Measurements from ENCODE around the gene CSMD2. TPM values are rescaled to one million over a fixed set of nuclear protein-coding genes. Genes with fewer than 3 reads are reported as not detected.

The CSMD2 gene
- total and polyA plus RNA-seq, 2 of the 8 experiments (the other 6 are each of a cell fraction or from before 2014, with no cell fraction given), result 7.0 to 14.7 TPM

- DNase-seq (ENCODE audit: low read depth in 1 of 2, low spot score in 2 of 2) (no peak), FAIRE-seq (no peak)
- H3K4ac ChIP-seq (replicated peaks; ENCODE audit: insufficient read length, low read depth, low read length), result no peak overlapping the region
- no peaks in the 10 kb centered on the region for H4K20me1 ChIP-seq (replicated peaks in 1 of 2; ENCODE audit: control insufficient read depth in 1 of 2, insufficient read depth in 2 of 2, low read length in 2 of 2)
- H3K23ac ChIP-seq (ENCODE audit: insufficient read length), result no peak overlapping the region
- H3K27ac ChIP-seq (ENCODE audit: low read depth, low read length), result no peak overlapping the region
- H2BK120ac ChIP-seq (replicated peaks; ENCODE audit: low read depth, low read length), result no peak overlapping the region
- no peak overlapping the region for H2BK20ac ChIP-seq (ENCODE audit: low read length)
- no peak overlapping the region for H3K18ac ChIP-seq (ENCODE audit: extremely low read depth, low read length)
- H3K36me3 ChIP-seq (ENCODE audit: control insufficient read depth in 2 of 4, insufficient read depth in 4 of 4, low read length in 3 of 4), result no peaks in the 10 kb centered on the region
- H2BK12ac ChIP-seq (ENCODE audit: low read depth, low read length), result no peak overlapping the region
- no peak overlapping the region for H3K9ac ChIP-seq (replicated peaks in 1 of 4; ENCODE audit: extremely low read depth in 1 of 4, low read depth in 3 of 4, low read length in 3 of 4)
- H4K8ac ChIP-seq (ENCODE audit: extremely low read depth, insufficient read depth, low read length), result no peak overlapping the region
- H4K5ac ChIP-seq (ENCODE audit: insufficient read length, low read depth, low read length), result no peak overlapping the region
- H3K79me2 ChIP-seq (ENCODE audit: control insufficient read depth in 1 of 2, insufficient read depth in 2 of 2, low read length in 2 of 2), result no peaks in the 10 kb centered on the region
- WGBS, 2 experiments (ENCODE audit: extremely low coverage in 1 of 2, insufficient coverage in 1 of 2, insufficient read length in 1 of 2, insufficient replicate concordance in 2 of 2, low coverage in 1 of 2, low lambda C conversion rate in 2 of 2, missing lambda C conversion rate in 1 of 2), result 100% methylated on average over 1 of the region's 1 CpG; no CpG with 5 or more reads in 1 of the 2 experiments
- no peak overlapping the region for H2AFZ ChIP-seq (ENCODE audit: low read length)
- H3K23me2 ChIP-seq (ENCODE audit: low read depth, low read length), result no peaks in the 10 kb centered on the region
- no peak overlapping the region for H3K4me2 ChIP-seq (ENCODE audit: insufficient read depth in 1 of 2, low read depth in 2 of 2, low read length in 2 of 2)
- ChIA-PET CTCF (ENCODE audit: partially characterized antibody) (interaction anchor here (0.6 kb wide), 1 partner anchor 856 kb away, joined by 3 read pairs; no protein-coding TSS in a partner anchor), POLR2A (ENCODE audit: partially characterized antibody) (no interaction called here)
- H3K14ac ChIP-seq (ENCODE audit: insufficient read length), result no peak overlapping the region
- no peak overlapping the region for H2AK5ac ChIP-seq (ENCODE audit: low read depth, low read length)
- H4K91ac ChIP-seq (replicated peaks; ENCODE audit: insufficient read length, low read length), result no peak overlapping the region
- no peak overlapping the region for H3K4me3 ChIP-seq (ENCODE audit: extremely low read depth in 1 of 4, insufficient read depth in 2 of 4, low read depth in 3 of 4, low read length in 4 of 4)
- H3K9me3 ChIP-seq (ENCODE audit: insufficient read depth in 2 of 2, low read depth in 1 of 2, low read length in 1 of 2), result no peaks in the 10 kb centered on the region
- no peak overlapping the region for H3K56ac ChIP-seq (replicated peaks; ENCODE audit: insufficient read length, low read depth, low read length)
- H3K79me1 ChIP-seq (ENCODE audit: low read depth, low read length), result no peaks in the 10 kb centered on the region
- H2BK15ac ChIP-seq (ENCODE audit: low read length), result no peak overlapping the region
- no peaks in the 10 kb centered on the region for H3K27me3 ChIP-seq (replicated peaks in 1 of 4; ENCODE audit: control insufficient read depth in 3 of 4, extremely low read depth in 1 of 4, insufficient read depth in 3 of 4, low read length in 3 of 4)
- H2BK5ac ChIP-seq (ENCODE audit: low read depth, low read length), result no peak overlapping the region
- H3K4me1 ChIP-seq (replicated peaks in 1 of 4; ENCODE audit: control insufficient read depth in 3 of 4, insufficient read depth in 4 of 4, low read length in 3 of 4), result no peaks in the 10 kb centered on the region
- TF ChIP-seq SRF (IDR thresholded peaks at IDR 0.05; ENCODE audit: low read depth, low read length), result no peak
Observed at GRCh38 chr1:33762109-33762830, 402.8 kb downstream of the CSMD2 start.
